ENCODE data around the gene PDHB.

DNA sequence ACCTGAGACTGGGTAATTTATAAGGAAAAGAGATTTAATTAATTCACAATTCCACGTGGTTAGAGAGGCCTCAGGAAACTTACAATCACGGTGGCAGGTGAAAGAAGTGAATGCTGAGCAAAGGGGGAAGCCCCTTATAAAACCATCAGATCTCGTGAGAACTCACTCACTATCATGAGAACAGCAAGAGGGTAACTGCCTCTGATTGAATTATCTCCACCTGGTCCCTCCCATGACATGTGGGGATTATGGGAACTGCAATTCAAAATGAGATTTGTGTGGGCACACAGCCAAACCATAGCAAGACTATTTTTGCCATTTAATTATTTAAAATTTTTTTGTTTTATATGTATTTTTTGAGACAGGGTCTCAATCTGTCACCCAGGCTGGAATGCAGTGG is 31.2 kb upstream of the PDHB start:
- no peak for TF ChIP-seq CTCF (IDR thresholded peaks at IDR 0.05; ENCODE audit: insufficient read depth, low read depth, low read length)
- TF ChIP-seq EZH2 (IDR thresholded peaks at IDR 0.05; ENCODE audit: insufficient read depth, low read length): no peak
